H1 (cell line): ENCODE measurements around the gene SHISA9. TPM values are rescaled to one million over a fixed set of nuclear protein-coding genes. Genes with fewer than 3 reads are reported as not detected.
A peak's percentile ranks its signal among the peaks of the same experiment; 100 is the strongest.

Experiments
- CTCF ChIA-PET: fragments of 300-600 bp; sonication (Branson Sonifier 250); formaldehyde crosslinking; loops from one replicate; lab custom pipeline; 2021; ENCODE audit not compliant: partially characterized antibody; lab: Charles Lee
- POLR2A ChIA-PET: fragments of 300-600 bp; sonication (Branson Sonifier 250); formaldehyde crosslinking; loops from one replicate; lab custom pipeline; 2021; ENCODE audit warnings: inconsistent platforms; ENCODE audit not compliant: partially characterized antibody; lab: Charles Lee
- DNase-seq, 2 experiments: peaks; one replicate each; pipeline versions ENCODE4 v3.0.0 to v3.0.0-alpha.2; 2010 to 2022; ENCODE audit warnings: low spot score in 2 of 2, low read depth in 1 of 2, mixed read lengths in 1 of 2
- FAIRE-seq: peaks from 2 replicates; lab custom pipeline; 2011; peaks lifted over from hg19 to GRCh38; lab: Jason Lieb, UNC
- H2AFZ ChIP-seq: 2 replicates; pipeline ENCODE4 v1.8.1; 2012; ENCODE audit warnings: low read length, inconsistent platforms
- H2AK5ac ChIP-seq: 2 replicates; pipeline ENCODE4 v1.6.1; 2013; ENCODE audit warnings: low read depth, low read length
- H2BK120ac ChIP-seq: replicated peaks from 2 replicates; pipeline ENCODE3; 2013; ENCODE audit warnings: low read depth, low read length, inconsistent platforms
- H2BK12ac ChIP-seq: 2 replicates; pipeline ENCODE4 v1.6.1; 2013; ENCODE audit warnings: low read depth, low read length
- H2BK15ac ChIP-seq: 2 replicates; pipeline ENCODE4 v1.6.1; 2013; ENCODE audit warnings: low read length
- H2BK20ac ChIP-seq: 2 replicates; pipeline ENCODE4 v1.6.1; 2013; ENCODE audit warnings: low read length
- H2BK5ac ChIP-seq: 2 replicates; pipeline ENCODE4 v1.6.1; 2013; ENCODE audit warnings: low read depth, low read length
- H3K14ac ChIP-seq: 2 replicates; pipeline ENCODE4 v1.6.1; 2013; ENCODE audit warnings: inconsistent platforms; ENCODE audit not compliant: insufficient read length
- H3K18ac ChIP-seq: 2 replicates; pipeline ENCODE4 v1.6.1; 2013; ENCODE audit warnings: low read length; ENCODE audit errors: extremely low read depth
- H3K23ac ChIP-seq: 2 replicates; pipeline ENCODE4 v1.6.1; 2013; ENCODE audit warnings: inconsistent platforms; ENCODE audit not compliant: insufficient read length
- H3K23me2 ChIP-seq: 2 replicates; pipeline ENCODE4 v1.6.1; 2013; ENCODE audit warnings: low read depth, low read length
- H3K27ac ChIP-seq: 2 replicates; pipeline ENCODE4 v1.6.1; 2011; ENCODE audit warnings: low read depth, low read length, inconsistent platforms
- H3K27me3 ChIP-seq, 4 experiments: replicated peaks in 1 of 4; 1 replicate in 1 of 4; 2 replicates in 3 of 4; pipeline versions ENCODE4 v1.6.1 to v1.8.1; 2011 to 2013; ENCODE audit warnings: low read length in 3 of 4, mild to moderate bottlenecking in 3 of 4, inconsistent platforms in 2 of 4, mixed read lengths in 2 of 4, moderate library complexity in 1 of 4; ENCODE audit not compliant: control insufficient read depth in 3 of 4, insufficient read depth in 3 of 4; ENCODE audit errors: extremely low read depth in 1 of 4
- H3K36me3 ChIP-seq, 4 experiments: 2 replicates each; pipeline versions ENCODE4 v1.6.1 to v1.8.1; 2011 to 2013; ENCODE audit warnings: mild to moderate bottlenecking in 4 of 4, low read length in 3 of 4, moderate library complexity in 2 of 4, control low read depth in 1 of 4, inconsistent platforms in 1 of 4; ENCODE audit not compliant: insufficient read depth in 4 of 4, control insufficient read depth in 2 of 4
- H3K4ac ChIP-seq: replicated peaks from 2 replicates; pipeline ENCODE3; 2013; ENCODE audit warnings: low read length, low read depth, mixed read lengths, inconsistent platforms; ENCODE audit not compliant: insufficient read length
- H3K4me1 ChIP-seq, 4 experiments: replicated peaks in 1 of 4; 1 replicate in 1 of 4; 2 replicates in 3 of 4; pipeline versions ENCODE4 v1.6.1 to v1.8.1; 2011 to 2013; ENCODE audit warnings: low read length in 3 of 4, inconsistent platforms in 2 of 4, mixed read lengths in 1 of 4; ENCODE audit not compliant: insufficient read depth in 4 of 4, control insufficient read depth in 3 of 4
- H3K4me2 ChIP-seq, 2 experiments: 2 replicates each; pipeline versions ENCODE4 v1.6.1 to v1.8.1; 2011 to 2013; ENCODE audit warnings: low read depth in 2 of 2, low read length in 2 of 2, control low read depth in 1 of 2, inconsistent platforms in 1 of 2, mild to moderate bottlenecking in 1 of 2; ENCODE audit not compliant: insufficient read depth in 1 of 2
- H3K4me3 ChIP-seq, 4 experiments: fragments of 200-600, 300-600 bp in 1 of 4; sonication (generic), shearing (Covaris generic), sonication (Bioruptor Twin) in 1 of 4; 2 replicates each; pipeline versions ENCODE4 v1.5.1 to v1.8.1; 2011 to 2016; ENCODE audit warnings: low read length in 4 of 4, low read depth in 3 of 4, control low read depth in 2 of 4, inconsistent platforms in 2 of 4, mild to moderate bottlenecking in 2 of 4, mixed read lengths in 1 of 4, moderate library complexity in 1 of 4; ENCODE audit not compliant: insufficient read depth in 2 of 4; ENCODE audit errors: extremely low read depth in 1 of 4
- H3K56ac ChIP-seq: replicated peaks from 2 replicates; pipeline ENCODE3; 2013; ENCODE audit warnings: low read depth, mild to moderate bottlenecking, mixed read lengths, low read length, inconsistent platforms; ENCODE audit not compliant: insufficient read length
- H3K79me1 ChIP-seq: 2 replicates; pipeline ENCODE4 v1.6.1; 2013; ENCODE audit warnings: low read depth, low read length, control low read depth
- H3K79me2 ChIP-seq, 2 experiments: 2 replicates each; pipeline versions ENCODE4 v1.6.1 to v1.8.1; 2012 to 2013; ENCODE audit warnings: low read length in 2 of 2, mild to moderate bottlenecking in 2 of 2, inconsistent platforms in 1 of 2; ENCODE audit not compliant: insufficient read depth in 2 of 2, control insufficient read depth in 1 of 2
- H3K9ac ChIP-seq, 4 experiments: replicated peaks in 1 of 4; 1 replicate in 1 of 4; 2 replicates in 3 of 4; pipeline versions ENCODE4 v1.6.1 to v1.8.1; 2011 to 2013; ENCODE audit warnings: low read depth in 3 of 4, low read length in 3 of 4, control low read depth in 2 of 4, mild to moderate bottlenecking in 2 of 4, moderate library complexity in 2 of 4, inconsistent platforms in 1 of 4; ENCODE audit errors: extremely low read depth in 1 of 4
- H3K9me3 ChIP-seq, 2 experiments: 2 replicates each; pipeline versions ENCODE4 v1.6.1 to v1.8.1; 2012 to 2013; ENCODE audit warnings: mild to moderate bottlenecking in 2 of 2, moderate library complexity in 2 of 2, control low read depth in 1 of 2, inconsistent platforms in 1 of 2, low read depth in 1 of 2, low read length in 1 of 2, mixed read lengths in 1 of 2; ENCODE audit not compliant: insufficient read depth in 2 of 2
- H4K20me1 ChIP-seq, 2 experiments: replicated peaks in 1 of 2; 2 replicates each; pipeline versions ENCODE3 to v1.8.1; 2011 to 2013; ENCODE audit warnings: inconsistent platforms in 2 of 2, low read length in 2 of 2, mild to moderate bottlenecking in 1 of 2; ENCODE audit not compliant: insufficient read depth in 2 of 2, control insufficient read depth in 1 of 2
- H4K5ac ChIP-seq: 2 replicates; pipeline ENCODE4 v1.6.1; 2013; ENCODE audit warnings: low read length, low read depth, mixed read lengths, inconsistent platforms; ENCODE audit not compliant: insufficient read length
- H4K8ac ChIP-seq: 2 replicates; pipeline ENCODE4 v1.8.0; 2013; ENCODE audit warnings: mild to moderate bottlenecking, moderate library complexity, low read length, inconsistent platforms; ENCODE audit not compliant: insufficient read depth; ENCODE audit errors: extremely low read depth
- H4K91ac ChIP-seq: replicated peaks from 2 replicates; pipeline ENCODE3; 2013; ENCODE audit warnings: low read length, mixed read lengths, inconsistent platforms; ENCODE audit not compliant: insufficient read length
- NANOG ChIP-seq: IDR thresholded peaks from 2 replicates; pipeline ENCODE4 v1.6.1; 2011; ENCODE audit warnings: low read length, low read depth, mild to moderate bottlenecking, inconsistent platforms; ENCODE audit not compliant: insufficient read depth, poor library complexity, severe bottlenecking
- PHF8 ChIP-seq: fragments of 200-600 bp; sonication (generic); conservative IDR thresholded peaks from 2 replicates; pipeline ENCODE4 v1.7.1; 2012; ENCODE audit warnings: low read depth, mild to moderate bottlenecking, inconsistent platforms, low read length, moderate library complexity
- TBP ChIP-seq: IDR thresholded peaks from 2 replicates; pipeline ENCODE4 v1.6.1; 2011; ENCODE audit warnings: low read depth, low read length, improper control_type of control experiment
- WGBS, 2 experiments: shearing (Covaris generic) in 1 of 2; methylation state at CpG; one replicate each; pipeline versions ENCODE4 v1.1.6 to v1.1.7; 2013 to 2015; ENCODE audit warnings: low lambda C conversion rate in 2 of 2, mixed read lengths in 2 of 2, inconsistent platforms in 1 of 2, low coverage in 1 of 2, missing lambda C conversion rate in 1 of 2; ENCODE audit not compliant: insufficient replicate concordance in 2 of 2, insufficient coverage in 1 of 2, insufficient read length in 1 of 2; ENCODE audit errors: extremely low coverage in 1 of 2, missing lambda C conversion rate in 1 of 2; 5-methylcytosine and 5-hydroxymethylcytosine counted together
- polyA plus RNA-seq, 7 experiments: library from polyadenylated mRNA; depleted of rRNA in 3 of 7; stranded (reverse) in 5 of 7; unstranded in 2 of 7; fragments of >200 nt in 5 of 7; fragments of 200-250 nt in 2 of 7; gene quantifications; 1 replicate in 5 of 7; 2 replicates in 1 of 7; 4 replicates in 1 of 7; pipeline versions ENCODE4 v1.2.1 to v1.2.3, GENCODE V29; 2011 to 2013; ENCODE audit warnings: missing spikeins in 2 of 7, mixed read lengths in 2 of 7
- total RNA-seq: library from RNA; stranded (reverse); fragmentation: NEBNext Ultra II Directional; extraction: Animal tissue kit (Norgen Biotek cat#: 25700); gene quantifications from 2 replicates; pipeline ENCODE4 v1.2.1, GENCODE V29; 2021

The SHISA9 gene
- total and polyA plus RNA-seq, 2 of the 8 experiments (the other 6 are each of a cell fraction or from before 2014, with no cell fraction given) = 25.6 to 39.8 TPM

DNA sequence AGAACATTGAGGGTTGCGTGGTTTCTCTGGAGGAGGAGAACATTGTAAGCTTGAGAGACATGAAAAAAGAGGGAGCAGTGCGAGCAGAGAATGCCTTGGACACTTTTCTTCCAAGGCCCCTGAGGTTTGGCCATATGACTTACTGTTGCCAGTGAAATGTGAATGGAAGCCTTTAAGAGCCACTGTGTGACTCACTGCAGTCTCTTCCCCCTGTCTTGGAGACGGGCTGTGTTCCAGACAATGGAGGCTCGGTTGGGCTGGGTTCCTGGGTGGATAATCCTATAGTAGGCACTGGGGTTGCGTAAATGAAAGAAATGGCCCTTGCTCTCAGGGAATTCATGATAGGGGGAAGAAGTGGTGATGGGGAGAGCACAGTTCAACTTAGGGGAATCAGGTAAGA lies 75.5 kb downstream of the SHISA9 start:
- Histone ChIP-seq H2AFZ (no peak overlapping the region), H2BK12ac (no peak overlapping the region), H3K56ac (no peak overlapping the region), H3K9me3 (no peaks in the 10 kb centered on the region), H3K27me3 (no peaks in the 10 kb centered on the region), H3K9ac (no peak overlapping the region), H2AK5ac (no peak overlapping the region), H2BK20ac (no peak overlapping the region), H2BK5ac (no peak overlapping the region), H3K4ac (no peak overlapping the region), H3K79me1 (peaks cover 2% of the 10 kb centered on the region; the same call in 1 of the 2 replicates), H3K23ac (no peak overlapping the region), H4K91ac (peak overlapping the region; percentile 84), H3K14ac (no peak overlapping the region), H2BK15ac (no peak overlapping the region), H3K4me2 (no peak overlapping the region), H3K18ac (no peak overlapping the region), H4K8ac (no peak overlapping the region), H3K4me1 (peaks cover 0 to 5% (median 3%) of the 10 kb centered on the region in 4 experiments; a peak in 2 of 7 replicates), H3K23me2 (no peaks in the 10 kb centered on the region; the same call in 1 of the 2 replicates), H2BK120ac (no peak overlapping the region), H3K4me3 (no peak overlapping the region), H3K27ac (no peak overlapping the region), H3K36me3 (no peaks in the 10 kb centered on the region), H4K5ac (no peak overlapping the region), H4K20me1 (no peaks in the 10 kb centered on the region), H3K79me2 (peaks cover 3 to 67% of the 10 kb centered on the region in 2 experiments; a peak in 2 of 4 replicates)
- ChIA-PET POLR2A (no interaction called here), CTCF (no interaction called here)
- WGBS, 2 experiments = 91% methylated on average over 5 of the region's 5 CpGs; no CpG with 5 or more reads in 1 of the 2 experiments
- DNase-seq (no peak), FAIRE-seq (no peak)
- TF ChIP-seq NANOG (no peak), TBP (no peak), PHF8 (no peak)
